Liver (tissue), 3 donors: ENCODE measurements around the gene ELOF1.

ENCODE experiments used
- ATF3 ChIP-seq: IDR thresholded peaks from 2 replicates; pipeline ENCODE4 v1.6.1; 2016; ENCODE audit warnings: antibody characterized with exemption
- CTCF ChIP-seq: fragments of 150-350 bp; IDR thresholded peaks from 2 replicates; pipeline ENCODE4 v1.5.1; 2017; ENCODE audit warnings: improper control_type of control experiment, low read depth, low read length; ENCODE audit not compliant: missing input control
- GABPA ChIP-seq, 2 donors: IDR thresholded peaks in 1 of 2; conservative IDR thresholded peaks in 1 of 2; 2 replicates each; pipeline ENCODE4 v1.6.1; 2016; ENCODE audit warnings: antibody characterized with exemption in 2 of 2, mild to moderate bottlenecking in 1 of 2, moderate library complexity in 1 of 2
- JUND ChIP-seq, 2 donors: IDR thresholded peaks; 2 replicates each; pipeline ENCODE4 v1.6.1; 2016; ENCODE audit warnings: antibody characterized with exemption in 2 of 2
- MAX ChIP-seq: IDR thresholded peaks from 2 replicates; pipeline ENCODE4 v1.6.1; 2016; ENCODE audit warnings: antibody characterized with exemption
- RAD21 ChIP-seq, 2 donors: IDR thresholded peaks; 2 replicates each; pipeline ENCODE4 v1.6.1; 2016; ENCODE audit warnings: antibody characterized with exemption in 2 of 2, mild to moderate bottlenecking in 2 of 2
- REST ChIP-seq: IDR thresholded peaks from 2 replicates; pipeline ENCODE4 v1.6.1; 2016; ENCODE audit warnings: antibody characterized with exemption, mild to moderate bottlenecking
- SP1 ChIP-seq: IDR thresholded peaks from 2 replicates; pipeline ENCODE4 v1.6.1; 2018; ENCODE audit warnings: antibody characterized with exemption, mild to moderate bottlenecking
- YY1 ChIP-seq: IDR thresholded peaks from 2 replicates; pipeline ENCODE4 v1.6.1; 2016; ENCODE audit warnings: antibody characterized with exemption, mild to moderate bottlenecking
- ZBTB33 ChIP-seq: IDR thresholded peaks from 2 replicates; pipeline ENCODE4 v1.6.1; 2016; ENCODE audit warnings: antibody characterized with exemption
- donor health status: healthy.
- donor health status: healthy.

- TF ChIP-seq YY1 = no peak
- TF ChIP-seq JUND (IDR thresholded peaks at IDR 0.05) = no peak
- no peak for TF ChIP-seq REST
- TF ChIP-seq MAX = no peak
- no peak for TF ChIP-seq SP1
- TF ChIP-seq CTCF = no peak
- TF ChIP-seq ZBTB33 = no peak
- TF ChIP-seq RAD21 (IDR thresholded peaks at IDR 0.05) = no peak
- no peak for TF ChIP-seq GABPA (IDR thresholded peaks at IDR 0.05 in 1 of 2, conservative IDR thresholded peaks at IDR 0.05 in 1 of 2)
- TF ChIP-seq ATF3 = no peak
These were observed 15.7 kb upstream of the ELOF1 start for GRCh38 chr19:11574689-11575088.
